SK-N-SH (cell line): ENCODE data around the gene SORCS3.

Source experiments
- CTCF ChIP-seq: fragments of 200-600 bp; sonication (generic); IDR thresholded peaks from 2 replicates; pipeline ENCODE4 v1.6.1; 2017; ENCODE audit warnings: antibody characterized with exemption, mild to moderate bottlenecking, moderate library complexity
- EP300 ChIP-seq, 2 experiments: IDR thresholded peaks; 2 replicates each; pipeline versions ENCODE4 v1.4.0 to v1.6.1; 2012; ENCODE audit warnings: borderline replicate concordance in 1 of 2, low read depth in 1 of 2, low read length in 1 of 2
- GABPA ChIP-seq: IDR thresholded peaks from 2 replicates; pipeline ENCODE4 v1.4.0; 2012; ENCODE audit warnings: low read depth, mild to moderate bottlenecking
- POLR2AphosphoS5 ChIP-seq: IDR thresholded peaks from 2 replicates; pipeline ENCODE4 v1.6.1; 2012; ENCODE audit warnings: low read depth, low read length

- no peak for TF ChIP-seq POLR2AphosphoS5
- no peak for TF ChIP-seq GABPA
- TF ChIP-seq EP300 (IDR thresholded peaks at IDR 0.05; ENCODE audit: borderline replicate concordance in 1 of 2, low read depth in 1 of 2, low read length in 1 of 2) = no peak
- TF ChIP-seq CTCF = no peak
These were observed 16.4 kb downstream of the SORCS3 start for GRCh38 chr10:104657457-104657856.
